ENCODE measurements around the gene TNNC2. TPM values are rescaled to one million over a fixed set of nuclear protein-coding genes. Genes with fewer than 3 reads are reported as not detected.

The TNNC2 gene
- total RNA-seq, 1 experiment from 2014 or later, result 4.6 TPM

DNA sequence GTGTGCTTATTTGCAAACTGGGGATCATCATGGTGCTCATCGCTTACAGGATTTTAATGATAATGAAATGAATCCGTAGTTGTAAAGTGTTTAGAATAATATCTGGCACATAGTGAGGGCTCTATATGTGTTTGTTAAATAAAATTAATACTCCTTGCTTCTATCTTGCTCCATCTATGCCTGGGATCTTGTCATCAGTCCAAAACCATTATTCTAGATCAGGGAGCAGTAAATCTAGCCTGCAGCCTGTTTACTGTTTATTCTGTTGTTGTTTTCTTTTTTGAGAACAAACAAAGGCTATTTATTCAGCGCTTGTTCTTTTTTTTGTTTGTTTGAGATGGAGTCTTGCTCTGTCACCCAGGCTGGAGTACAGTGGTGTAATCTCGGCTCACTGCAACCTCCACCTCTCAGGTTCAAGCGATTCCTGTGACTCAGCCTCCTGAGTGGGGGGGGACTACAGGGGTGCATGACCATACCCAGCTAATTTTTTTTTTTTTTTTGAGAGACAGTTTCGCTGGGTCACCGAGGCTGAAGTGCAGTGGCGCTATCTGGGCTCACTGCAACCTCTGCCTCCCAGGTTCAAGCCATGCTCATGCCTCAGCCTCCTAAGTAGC, 22.0 kb upstream of the TNNC2 start:
- no peak overlapping the region for H3K18ac ChIP-seq (ENCODE audit: insufficient read length, low read depth, low read length)
- H3K4ac ChIP-seq (ENCODE audit: low read depth, low read length), result no peak overlapping the region
- H3K23ac ChIP-seq (ENCODE audit: insufficient read length, low read depth, low read length), result no peak overlapping the region
- no peaks in the 10 kb centered on the region for H3K79me1 ChIP-seq (ENCODE audit: insufficient read depth, low read depth, low read length, poor library complexity, severe bottlenecking)
- H3K27me3 ChIP-seq (ENCODE audit: insufficient read depth, low read length), result no peaks in the 10 kb centered on the region
- no peaks in the 10 kb centered on the region for H3K79me2 ChIP-seq (ENCODE audit: insufficient read depth, low read length)
- H3K9me3 ChIP-seq (ENCODE audit: control insufficient read depth, low read depth, low read length), result no peaks in the 10 kb centered on the region
- no CpG with 5 or more reads among the region's 8 CpGs for WGBS (ENCODE audit: extremely low coverage, insufficient read length, low lambda C conversion rate)
- no peak overlapping the region for H2BK12ac ChIP-seq (ENCODE audit: insufficient read length, low read depth, low read length)
- Mint-ChIP-seq H3K27me3 (ENCODE audit: low read depth) (no peaks in the 10 kb centered on the region), H3K27ac (peak overlapping the region in 2 of 3 experiments; percentile 75 to 77; a peak in 2 of 7 replicates), H3K9me3 (no peaks in the 10 kb centered on the region), H3K36me3 (ENCODE audit: insufficient read depth in 1 of 3, low read depth in 3 of 3) (peaks cover 8 to 43% (median 39%) of the 10 kb centered on the region in 3 experiments), H3K4me1 (peaks cover 21 to 22% of the 10 kb centered on the region in 2 experiments), H3K4me3 (no peak overlapping the region)
- H2BK15ac ChIP-seq (ENCODE audit: low read depth, low read length), result no peak overlapping the region
- H4K20me1 ChIP-seq (ENCODE audit: control insufficient read depth, insufficient read depth, insufficient read length), result no peaks in the 10 kb centered on the region
- no peak overlapping the region for H3K14ac ChIP-seq (ENCODE audit: insufficient read depth, low read length)
- H3K27ac ChIP-seq (ENCODE audit: insufficient read length, low read depth, low read length), result no peak overlapping the region
- H3K23me2 ChIP-seq (ENCODE audit: insufficient read length, low read depth, low read length, poor library complexity, severe bottlenecking), result no peaks in the 10 kb centered on the region
- H3K4me2 ChIP-seq (ENCODE audit: insufficient read depth, insufficient read length, low read length), result no peak overlapping the region
- no peak overlapping the region for H3T11ph ChIP-seq (ENCODE audit: low read length)
- no peak overlapping the region for H3K56ac ChIP-seq (ENCODE audit: insufficient read length, low read depth, low read length)
- H2BK120ac ChIP-seq (ENCODE audit: low read depth, low read length, poor library complexity, severe bottlenecking), result no peak overlapping the region
- H2BK20ac ChIP-seq (ENCODE audit: low read depth, low read length, poor library complexity, severe bottlenecking), result no peak overlapping the region
- no peak for DNase-seq
- H4K91ac ChIP-seq (ENCODE audit: insufficient read length, low read depth, low read length), result no peak overlapping the region
- H2BK5ac ChIP-seq (ENCODE audit: insufficient read length, low read length), result no peak overlapping the region
- no peak overlapping the region for H4K5ac ChIP-seq (ENCODE audit: insufficient read length, low read depth, low read length)
- no peak overlapping the region for H4K8ac ChIP-seq (replicated peaks; ENCODE audit: insufficient read length, low read depth, low read length)
- no peak for TF ChIP-seq CTCF (conservative IDR thresholded peaks at IDR 0.05)
- no peak overlapping the region for H2AK5ac ChIP-seq (ENCODE audit: insufficient read length, low read length)
- H3K9ac ChIP-seq (ENCODE audit: extremely low read depth, insufficient read length, low read length), result no peak overlapping the region
- 0 out of 2 replicates have a peak, but pooled peaks cover 3% of the 10 kb centered on the region for H3K4me1 ChIP-seq (ENCODE audit: insufficient read depth, low read length)
- H2AFZ ChIP-seq (ENCODE audit: low read length), result no peak overlapping the region

All from H9 (cell line).